A673 (cell line): ENCODE measurements around the gene CNGA2.

ENCODE experiments used
- EZH2 ChIP-seq: fragments of 200-600 bp; sonication (generic); IDR thresholded peaks from 2 replicates; pipeline ENCODE4 v1.6.1; 2017; ENCODE audit warnings: borderline replicate concordance, low read depth, mild to moderate bottlenecking, mixed read lengths, antibody characterized with exemption, low read length; ENCODE audit not compliant: poor library complexity, severe bottlenecking
- TF ChIP-seq, protein P1 (sequence below): fragments of 300-800, 200-600 bp; sonication (generic); conservative IDR thresholded peaks from 2 replicates; pipeline ENCODE4 v1.5.1; 2017; ENCODE audit warnings: low read depth, mild to moderate bottlenecking, antibody characterized with exemption, low read length, moderate library complexity, mixed read lengths

DNA sequence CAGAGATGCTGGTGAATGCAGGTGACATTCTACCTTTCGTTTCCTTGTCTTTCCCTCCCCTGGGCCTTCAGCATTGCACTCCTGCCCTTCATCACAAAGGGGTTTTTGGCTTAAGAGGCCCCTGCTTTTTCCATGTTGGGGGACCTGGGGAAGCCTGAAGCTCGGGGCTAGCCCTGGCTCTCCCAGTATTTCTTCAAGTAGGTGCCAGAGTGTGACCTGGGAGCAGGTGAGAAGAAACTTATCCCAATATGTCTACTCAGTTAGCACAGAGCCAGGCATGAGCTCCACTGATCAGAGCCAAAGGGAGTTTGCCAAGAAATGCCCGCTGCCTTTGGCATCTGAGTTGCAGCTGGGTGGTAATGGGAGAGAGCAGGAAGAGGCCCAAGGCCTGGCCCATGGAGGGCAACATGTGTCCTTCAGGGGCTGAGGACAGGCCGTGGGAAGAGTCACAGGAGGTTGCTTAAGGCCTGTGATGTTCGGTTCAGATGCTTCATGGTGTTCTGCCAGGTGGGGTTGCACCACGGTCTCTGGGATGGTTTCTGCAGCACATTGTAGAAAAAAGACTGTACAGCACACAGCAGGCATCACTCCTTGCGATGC lies 31.7 kb upstream of the CNGA2 start:
- TF ChIP-seq, protein P1, sequence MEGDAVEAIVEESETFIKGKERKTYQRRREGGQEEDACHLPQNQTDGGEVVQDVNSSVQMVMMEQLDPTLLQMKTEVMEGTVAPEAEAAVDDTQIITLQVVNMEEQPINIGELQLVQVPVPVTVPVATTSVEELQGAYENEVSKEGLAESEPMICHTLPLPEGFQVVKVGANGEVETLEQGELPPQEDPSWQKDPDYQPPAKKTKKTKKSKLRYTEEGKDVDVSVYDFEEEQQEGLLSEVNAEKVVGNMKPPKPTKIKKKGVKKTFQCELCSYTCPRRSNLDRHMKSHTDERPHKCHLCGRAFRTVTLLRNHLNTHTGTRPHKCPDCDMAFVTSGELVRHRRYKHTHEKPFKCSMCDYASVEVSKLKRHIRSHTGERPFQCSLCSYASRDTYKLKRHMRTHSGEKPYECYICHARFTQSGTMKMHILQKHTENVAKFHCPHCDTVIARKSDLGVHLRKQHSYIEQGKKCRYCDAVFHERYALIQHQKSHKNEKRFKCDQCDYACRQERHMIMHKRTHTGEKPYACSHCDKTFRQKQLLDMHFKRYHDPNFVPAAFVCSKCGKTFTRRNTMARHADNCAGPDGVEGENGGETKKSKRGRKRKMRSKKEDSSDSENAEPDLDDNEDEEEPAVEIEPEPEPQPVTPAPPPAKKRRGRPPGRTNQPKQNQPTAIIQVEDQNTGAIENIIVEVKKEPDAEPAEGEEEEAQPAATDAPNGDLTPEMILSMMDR, result no peak
- TF ChIP-seq EZH2, result no peak
